Measurements from ENCODE around the gene CRYL1. TPM values are rescaled to one million over a fixed set of nuclear protein-coding genes. Genes with fewer than 3 reads are reported as not detected.

Gene CRYL1
- total RNA-seq, 1 experiment from 2014 or later: 3.7 TPM

DNA sequence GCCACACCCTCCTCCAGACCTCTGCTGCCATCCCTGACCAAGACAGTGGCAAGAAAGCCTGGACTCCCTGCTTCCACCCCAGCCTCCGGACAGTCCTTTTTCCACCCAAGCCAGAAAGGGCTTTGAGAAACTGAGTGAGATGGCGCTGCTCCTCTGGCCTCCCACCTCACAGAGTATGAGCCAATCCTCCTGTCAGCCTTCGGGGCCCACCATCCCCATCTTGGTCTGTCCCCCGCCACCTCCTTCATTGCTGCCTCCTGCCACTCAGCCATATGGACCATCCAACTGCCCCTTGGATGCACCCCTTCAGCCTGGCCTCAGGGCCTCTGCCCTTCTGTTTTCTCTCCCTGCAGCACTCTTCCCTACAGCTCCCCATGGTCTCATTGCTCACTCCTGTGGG is 125.7 kb downstream of the CRYL1 start:
- Mint-ChIP-seq H3K4me1 (no peaks in the 10 kb centered on the region), H3K27me3 (ENCODE audit: low read depth) (peaks cover 1% of the 10 kb centered on the region), H3K27ac (no peak overlapping the region), H3K36me3 (ENCODE audit: insufficient read depth in 1 of 3, low read depth in 3 of 3) (no peaks in the 10 kb centered on the region; a peak in 1 of 7 replicates), H3K9me3 (peaks cover 0 to 2% of the 10 kb centered on the region in 2 experiments; a peak in 1 of 5 replicates), H3K4me3 (no peak overlapping the region)
- Histone ChIP-seq H3K4me2 (ENCODE audit: insufficient read depth, insufficient read length, low read length) (no peak overlapping the region), H3T11ph (ENCODE audit: low read length) (no peak overlapping the region), H3K27ac (ENCODE audit: insufficient read length, low read depth, low read length) (no peak overlapping the region), H4K5ac (ENCODE audit: insufficient read length, low read depth, low read length) (no peak overlapping the region), H3K23me2 (ENCODE audit: insufficient read length, low read depth, low read length, poor library complexity, severe bottlenecking) (no peaks in the 10 kb centered on the region), H3K18ac (ENCODE audit: insufficient read length, low read depth, low read length) (no peak overlapping the region), H3K4ac (ENCODE audit: low read depth, low read length) (no peak overlapping the region), H4K20me1 (ENCODE audit: control insufficient read depth, insufficient read depth, insufficient read length) (no peaks in the 10 kb centered on the region), H2AK5ac (ENCODE audit: insufficient read length, low read length) (no peak overlapping the region), H3K23ac (ENCODE audit: insufficient read length, low read depth, low read length) (no peak overlapping the region), H3K9ac (ENCODE audit: extremely low read depth, insufficient read length, low read length) (no peak overlapping the region), H3K79me1 (ENCODE audit: insufficient read depth, low read depth, low read length, poor library complexity, severe bottlenecking) (no peaks in the 10 kb centered on the region), H2AFZ (ENCODE audit: low read length) (no peak overlapping the region), H3K4me1 (ENCODE audit: insufficient read depth, low read length) (no peaks in the 10 kb centered on the region), H2BK5ac (ENCODE audit: insufficient read length, low read length) (no peak overlapping the region), H3K27me3 (ENCODE audit: insufficient read depth, low read length) (no peaks in the 10 kb centered on the region), H2BK12ac (ENCODE audit: insufficient read length, low read depth, low read length) (no peak overlapping the region), H3K79me2 (ENCODE audit: insufficient read depth, low read length) (no peaks in the 10 kb centered on the region), H3K9me3 (ENCODE audit: control insufficient read depth, low read depth, low read length) (no peaks in the 10 kb centered on the region), H3K56ac (ENCODE audit: insufficient read length, low read depth, low read length) (no peak overlapping the region), H3K14ac (ENCODE audit: insufficient read depth, low read length) (no peak overlapping the region), H2BK20ac (ENCODE audit: low read depth, low read length, poor library complexity, severe bottlenecking) (no peak overlapping the region), H4K8ac (replicated peaks; ENCODE audit: insufficient read length, low read depth, low read length) (no peak overlapping the region), H4K91ac (ENCODE audit: insufficient read length, low read depth, low read length) (no peak overlapping the region), H2BK120ac (ENCODE audit: low read depth, low read length, poor library complexity, severe bottlenecking) (no peak overlapping the region), H2BK15ac (ENCODE audit: low read depth, low read length) (no peak overlapping the region)
- WGBS (ENCODE audit: extremely low coverage, insufficient read length, low lambda C conversion rate): no CpG with 5 or more reads among the region's 4 CpGs
- DNase-seq: no peak
- TF ChIP-seq, protein P1, sequence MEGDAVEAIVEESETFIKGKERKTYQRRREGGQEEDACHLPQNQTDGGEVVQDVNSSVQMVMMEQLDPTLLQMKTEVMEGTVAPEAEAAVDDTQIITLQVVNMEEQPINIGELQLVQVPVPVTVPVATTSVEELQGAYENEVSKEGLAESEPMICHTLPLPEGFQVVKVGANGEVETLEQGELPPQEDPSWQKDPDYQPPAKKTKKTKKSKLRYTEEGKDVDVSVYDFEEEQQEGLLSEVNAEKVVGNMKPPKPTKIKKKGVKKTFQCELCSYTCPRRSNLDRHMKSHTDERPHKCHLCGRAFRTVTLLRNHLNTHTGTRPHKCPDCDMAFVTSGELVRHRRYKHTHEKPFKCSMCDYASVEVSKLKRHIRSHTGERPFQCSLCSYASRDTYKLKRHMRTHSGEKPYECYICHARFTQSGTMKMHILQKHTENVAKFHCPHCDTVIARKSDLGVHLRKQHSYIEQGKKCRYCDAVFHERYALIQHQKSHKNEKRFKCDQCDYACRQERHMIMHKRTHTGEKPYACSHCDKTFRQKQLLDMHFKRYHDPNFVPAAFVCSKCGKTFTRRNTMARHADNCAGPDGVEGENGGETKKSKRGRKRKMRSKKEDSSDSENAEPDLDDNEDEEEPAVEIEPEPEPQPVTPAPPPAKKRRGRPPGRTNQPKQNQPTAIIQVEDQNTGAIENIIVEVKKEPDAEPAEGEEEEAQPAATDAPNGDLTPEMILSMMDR (conservative IDR thresholded peaks at IDR 0.05): no peak
